Measurements from ENCODE around the gene HHLA2. TPM values are rescaled to one million over a fixed set of nuclear protein-coding genes. Genes with fewer than 3 reads are reported as not detected.

The HHLA2 gene
- not detected in 2 replicates for total RNA-seq (2014; rRNA removed)
- not detected for Bru-seq, nascent RNA
- percentile 4 among the genes with signal in this experiment for BruChase-seq, experiment 1, labeled RNA remaining after a 6-hour chase
- BruChase-seq, experiment 2, labeled RNA remaining after a 2-hour chase, result percentile 8 among the genes with signal in this experiment
- long read RNA-seq, result 0 reads

- no peaks in the 10 kb centered on the region for H3K9me2 ChIP-seq (replicated peaks; ENCODE audit: low read length)
- no peaks in the 10 kb centered on the region for H4K20me1 ChIP-seq (ENCODE audit: low read length)
- no peak within 1 kb of the TSS for H3K4me2 ChIP-seq (ENCODE audit: low read length)
- CTCF ChIA-PET, result no interaction called here
- H3K9me3 ChIP-seq (ENCODE audit: low read length), result no peaks in the 10 kb centered on the region
- H3K36me3 ChIP-seq (ENCODE audit: low read depth, low read length), result no peaks in the 10 kb centered on the region
- H3K79me2 ChIP-seq (ENCODE audit: low read length), result no peaks in the 10 kb centered on the region
- no peak within 1 kb of the TSS for H3K4me3 ChIP-seq (ENCODE audit: low read length)
- no peaks in the 10 kb centered on the region for H3F3A ChIP-seq (ENCODE audit: low read length, unreplicated experiment)
- DNase-seq, result peak; percentile 54
- H3K4me1 ChIP-seq (ENCODE audit: insufficient read depth, low read length), result peaks cover 19% of the 10 kb centered on the region
- TF ChIP-seq EZH2 (IDR thresholded peaks at IDR 0.05; ENCODE audit: low read length, unreplicated experiment) (no peak), EZH2phosphoT487 (IDR thresholded peaks at IDR 0.05; ENCODE audit: borderline replicate concordance, low read length) (no peak), CTCF (conservative IDR thresholded peaks at IDR 0.05; ENCODE audit: low read depth, low read length) (no peak)
- BruUV-seq (replicated peaks), result no TSS peak
- POLR2A ChIA-PET (ENCODE audit: unreplicated experiment), result no interaction called here
- H3K27ac ChIP-seq (ENCODE audit: low read length), result no peak within 1 kb of the TSS
- no peak within 1 kb of the TSS for H3K9ac ChIP-seq (ENCODE audit: low read length)
- H2AFZ ChIP-seq (ENCODE audit: low read length), result 0 out of 2 replicates have a peak within 1 kb of the TSS, but pooled peaks have one; percentile 4
- peak; percentile 62; the same call in 1 of the 2 replicates for ATAC-seq
- intact Hi-C loops (cut with micrococcal nuclease), result no loop called here
- no peaks in the 10 kb centered on the region for H3K27me3 ChIP-seq (ENCODE audit: low read length)
Measured at GRCh38 chr3:108296239-108296638, at the start of gene HHLA2. HHLA2 (plus strand) TSS chr3:108296548; CDS start chr3:108351814, 55,266 bp downstream.

GRCh38 chr3:108250626-108251025 is 45.7 kb upstream of the HHLA2 start:
- Histone ChIP-seq H3K36me3 (ENCODE audit: low read depth, low read length) (no peaks in the 10 kb centered on the region), H3K9me3 (ENCODE audit: low read length) (no peaks in the 10 kb centered on the region), H3K9me2 (replicated peaks; ENCODE audit: low read length) (no peaks in the 10 kb centered on the region), H3K27me3 (ENCODE audit: low read length) (no peaks in the 10 kb centered on the region), H2AFZ (ENCODE audit: low read length) (no peak overlapping the region), H3K4me3 (ENCODE audit: low read length) (no peak overlapping the region), H3K4me2 (ENCODE audit: low read length) (no peak overlapping the region), H3K4me1 (ENCODE audit: insufficient read depth, low read length) (peaks cover 5% of the 10 kb centered on the region; the same call in 1 of the 2 replicates), H3K79me2 (ENCODE audit: low read length) (no peaks in the 10 kb centered on the region), H4K20me1 (ENCODE audit: low read length) (no peaks in the 10 kb centered on the region), H3K27ac (ENCODE audit: low read length) (no peak overlapping the region), H3F3A (ENCODE audit: low read length, unreplicated experiment) (no peaks in the 10 kb centered on the region), H3K9ac (ENCODE audit: low read length) (no peak overlapping the region)
- intact Hi-C loops (cut with micrococcal nuclease), result no loop called here
- TF ChIP-seq EZH2phosphoT487 (IDR thresholded peaks at IDR 0.05; ENCODE audit: borderline replicate concordance, low read length), result no peak
- no peak for TF ChIP-seq CTCF (conservative IDR thresholded peaks at IDR 0.05; ENCODE audit: low read depth, low read length)
- TF ChIP-seq EZH2 (IDR thresholded peaks at IDR 0.05; ENCODE audit: low read length, unreplicated experiment), result no peak
- CTCF ChIA-PET, result no interaction called here
- POLR2A ChIA-PET (ENCODE audit: unreplicated experiment), result no interaction called here
- DNase-seq (peak; percentile 13), ATAC-seq (no peak)
- no TSS peak for BruUV-seq (replicated peaks)

DNA sequence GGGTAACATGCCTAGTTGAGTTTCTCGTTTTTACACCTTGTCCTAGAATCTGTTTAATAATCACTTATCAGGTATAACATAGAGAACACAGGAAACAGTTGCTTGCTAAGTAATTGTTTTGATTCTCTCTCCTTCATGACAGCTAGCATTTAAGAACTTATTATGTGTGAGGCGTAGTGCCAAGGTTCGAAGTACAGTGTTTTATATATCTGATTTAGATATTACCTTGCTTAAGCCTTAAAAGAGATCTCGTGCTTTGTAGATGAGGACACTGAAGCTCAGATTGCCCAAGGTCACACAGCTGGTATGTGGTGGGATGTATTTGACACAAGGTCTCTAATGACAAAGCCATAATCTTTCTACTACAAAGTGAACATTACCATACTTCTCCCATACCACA is 45.1 kb upstream of the HHLA2 start:
- ATAC-seq (no peak), DNase-seq (no peak)
- Histone ChIP-seq H3K4me2 (ENCODE audit: low read length) (no peak overlapping the region), H3K27ac (ENCODE audit: low read length) (no peak overlapping the region), H3K9me3 (ENCODE audit: low read length) (no peaks in the 10 kb centered on the region), H3K4me1 (ENCODE audit: insufficient read depth, low read length) (peaks cover 5% of the 10 kb centered on the region; the same call in 1 of the 2 replicates), H3K36me3 (ENCODE audit: low read depth, low read length) (no peaks in the 10 kb centered on the region), H2AFZ (ENCODE audit: low read length) (no peak overlapping the region), H3K9me2 (replicated peaks; ENCODE audit: low read length) (no peaks in the 10 kb centered on the region), H3K27me3 (ENCODE audit: low read length) (no peaks in the 10 kb centered on the region), H3F3A (ENCODE audit: low read length, unreplicated experiment) (no peaks in the 10 kb centered on the region), H3K9ac (ENCODE audit: low read length) (no peak overlapping the region), H3K79me2 (ENCODE audit: low read length) (no peaks in the 10 kb centered on the region), H4K20me1 (ENCODE audit: low read length) (no peaks in the 10 kb centered on the region), H3K4me3 (ENCODE audit: low read length) (no peak overlapping the region)
- intact Hi-C loops (cut with micrococcal nuclease), result no loop called here
- TF ChIP-seq EZH2phosphoT487 (IDR thresholded peaks at IDR 0.05; ENCODE audit: borderline replicate concordance, low read length) (no peak), EZH2 (IDR thresholded peaks at IDR 0.05; ENCODE audit: low read length, unreplicated experiment) (no peak), CTCF (conservative IDR thresholded peaks at IDR 0.05; ENCODE audit: low read depth, low read length) (no peak)
- ChIA-PET POLR2A (ENCODE audit: unreplicated experiment) (interaction anchor here (0.6 kb wide), 1 partner anchor 103 kb away, joined by 3 read pairs; no protein-coding TSS in a partner anchor), CTCF (interaction anchor here (0.6 kb wide), 1 partner anchor 591 kb away, joined by 4 read pairs; no protein-coding TSS in a partner anchor)
- BruUV-seq (replicated peaks), result no TSS peak

Data from PC-3 (cell line).